Measurements from ENCODE around the gene DUS2. TPM values are rescaled to one million over a fixed set of nuclear protein-coding genes. Genes with fewer than 3 reads are reported as not detected.

Gene DUS2
- total RNA-seq, 1 experiment from 2014 or later = 33.6 TPM

GRCh38 chr16:68097088-68097487 is 74.0 kb downstream of the DUS2 start:
- CTCF ChIA-PET = interaction anchor here (0.6 kb wide), 1 partner anchor 167 kb away, joined by 3 read pairs; the partner anchor contains the start of gene SLC7A6
- POLR2A ChIA-PET = interaction anchor here (1.1 kb wide), 1 partner anchor 16 kb away, joined by 17 read pairs; no protein-coding TSS in a partner anchor
- H3K4me3 Mint-ChIP-seq (ENCODE audit: unreplicated experiment) = no peak overlapping the region
- no TSS peak for BruUV-seq (replicated peaks)
- Histone ChIP-seq H3K27me3 (replicated peaks; ENCODE audit: control insufficient read depth, insufficient read depth, low read length) (no peaks in the 10 kb centered on the region), H3K4me3 (ENCODE audit: low read depth, low read length) (no peak overlapping the region), H3K4me1 (peaks cover 13% of the 10 kb centered on the region), H3K36me3 (ENCODE audit: control insufficient read depth, insufficient read depth, low read length) (no peaks in the 10 kb centered on the region), H3K9me3 (no peaks in the 10 kb centered on the region)
- H3K27me3 Mint-ChIP-seq (ENCODE audit: insufficient read depth, unreplicated experiment) = peaks cover 3% of the 10 kb centered on the region
- no peak for TF ChIP-seq CTCF (IDR thresholded peaks at IDR 0.05; ENCODE audit: insufficient read depth in 1 of 2, low read depth in 1 of 2, low read length in 1 of 2, severe bottlenecking in 1 of 2, unreplicated experiment in 1 of 2)
- H3K4me1 Mint-ChIP-seq (ENCODE audit: low read depth, unreplicated experiment) = peaks cover 21% of the 10 kb centered on the region
- intact Hi-C loops (cut with micrococcal nuclease; ENCODE audit: unreplicated experiment) = no loop called here
- no peaks in the 10 kb centered on the region for H3K9me3 Mint-ChIP-seq (ENCODE audit: unreplicated experiment)
- no peaks in the 10 kb centered on the region for H3K36me3 Mint-ChIP-seq (ENCODE audit: insufficient read depth, unreplicated experiment)
- DNase-seq = no peak
- no peak overlapping the region for H3K27ac Mint-ChIP-seq (ENCODE audit: unreplicated experiment)

GRCh38 chr16:68097895-68098294 is 74.8 kb downstream of the DUS2 start:
- H3K36me3 Mint-ChIP-seq (ENCODE audit: insufficient read depth, unreplicated experiment) = no peaks in the 10 kb centered on the region
- H3K4me1 ChIP-seq = peaks cover 13% of the 10 kb centered on the region
- H3K4me3 ChIP-seq (ENCODE audit: low read depth, low read length) = no peak overlapping the region
- intact Hi-C loops (cut with micrococcal nuclease; ENCODE audit: unreplicated experiment) = no loop called here
- no peaks in the 10 kb centered on the region for H3K9me3 Mint-ChIP-seq (ENCODE audit: unreplicated experiment)
- no peak overlapping the region for H3K27ac Mint-ChIP-seq (ENCODE audit: unreplicated experiment)
- ChIA-PET POLR2A (interaction anchor here (0.7 kb wide), 1 partner anchor 76 kb away, joined by 4 read pairs; no protein-coding TSS in a partner anchor), CTCF (no interaction called here)
- H3K4me1 Mint-ChIP-seq (ENCODE audit: low read depth, unreplicated experiment) = peaks cover 27% of the 10 kb centered on the region
- TF ChIP-seq CTCF (IDR thresholded peaks at IDR 0.05; ENCODE audit: insufficient read depth in 1 of 2, low read depth in 1 of 2, low read length in 1 of 2, severe bottlenecking in 1 of 2, unreplicated experiment in 1 of 2) = no peak
- BruUV-seq (replicated peaks) = no TSS peak
- H3K27me3 ChIP-seq (replicated peaks; ENCODE audit: control insufficient read depth, insufficient read depth, low read length) = no peaks in the 10 kb centered on the region
- H3K9me3 ChIP-seq = no peaks in the 10 kb centered on the region
- no peak overlapping the region for H3K4me3 Mint-ChIP-seq (ENCODE audit: unreplicated experiment)
- no peak for DNase-seq
- H3K36me3 ChIP-seq (ENCODE audit: control insufficient read depth, insufficient read depth, low read length) = no peaks in the 10 kb centered on the region
- peaks cover 1% of the 10 kb centered on the region for H3K27me3 Mint-ChIP-seq (ENCODE audit: insufficient read depth, unreplicated experiment)

- ChIA-PET POLR2A (no interaction called here), CTCF (no interaction called here)
- Mint-ChIP-seq H3K4me3 (ENCODE audit: unreplicated experiment) (no peak overlapping the region), H3K27me3 (ENCODE audit: insufficient read depth, unreplicated experiment) (no peaks in the 10 kb centered on the region), H3K27ac (ENCODE audit: unreplicated experiment) (no peak overlapping the region), H3K9me3 (ENCODE audit: unreplicated experiment) (peaks cover 8% of the 10 kb centered on the region), H3K36me3 (ENCODE audit: insufficient read depth, unreplicated experiment) (no peaks in the 10 kb centered on the region), H3K4me1 (ENCODE audit: low read depth, unreplicated experiment) (peaks cover 19% of the 10 kb centered on the region)
- Histone ChIP-seq H3K36me3 (ENCODE audit: control insufficient read depth, insufficient read depth, low read length) (no peaks in the 10 kb centered on the region), H3K9me3 (0 out of 2 replicates have a peak, but pooled peaks cover 6% of the 10 kb centered on the region), H3K4me1 (peaks cover 20% of the 10 kb centered on the region), H3K27me3 (replicated peaks; ENCODE audit: control insufficient read depth, insufficient read depth, low read length) (no peaks in the 10 kb centered on the region), H3K4me3 (ENCODE audit: low read depth, low read length) (no peak overlapping the region)
- no peak for DNase-seq
- BruUV-seq (replicated peaks) = no TSS peak
- intact Hi-C loops (cut with micrococcal nuclease; ENCODE audit: unreplicated experiment) = no loop called here
- no peak for TF ChIP-seq CTCF (IDR thresholded peaks at IDR 0.05; ENCODE audit: insufficient read depth in 1 of 2, low read depth in 1 of 2, low read length in 1 of 2, severe bottlenecking in 1 of 2, unreplicated experiment in 1 of 2)
Measured at GRCh38 chr16:68100488-68100887, 77.4 kb downstream of the DUS2 start.

Measured in Caco-2 (cell line).